Activated CD4-positive, alpha-beta T cell treated with anti-CD3 and anti-CD28 coated beads, Interleukin-2, Interleukin-6, amounts not matched to agents 100 ng/mL and 50 ng/mL, durations not matched to agents 16 hours and 8 hours (primary cell): ENCODE measurements around the gene FLOT2.
"Not testable (repeated sequence)": the region's sequence is repeated elsewhere in the genome, so short reads cannot be mapped to it uniquely, and the experiment has no call there.

Experiments
- DNase-seq: peaks from one replicate; pipeline ENCODE4 v3.0.0-alpha.2; 2020

Gene FLOT2

DNA sequence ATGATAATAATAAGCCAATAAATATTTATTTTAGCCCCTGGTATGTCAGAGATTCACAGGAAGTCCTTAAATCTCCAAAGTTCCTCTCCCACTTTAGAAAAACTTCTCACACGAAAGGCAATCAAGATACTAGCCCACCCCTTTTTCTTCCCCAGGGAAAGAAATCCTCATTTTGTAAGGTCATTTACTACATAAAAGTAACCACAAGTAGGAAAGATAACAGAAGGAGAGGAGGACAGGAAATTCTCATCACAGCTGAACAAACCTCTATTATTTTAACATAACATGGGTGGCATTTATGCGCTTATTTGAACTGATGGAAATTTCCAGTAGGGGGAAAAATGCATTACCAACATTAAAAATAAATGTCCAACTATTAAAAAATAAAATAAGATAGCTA lies 58.3 kb downstream of the FLOT2 start:
- no peak for DNase-seq

- not testable (repeated sequence) for DNase-seq
Measured at GRCh38 chr17:28836541-28836940, 61.0 kb downstream of the FLOT2 start.

- DNase-seq: no peak
Measured at GRCh38 chr17:28834420-28834819, 63.1 kb downstream of the FLOT2 start.
